MCF 10A (cell line): ENCODE results near the gene NECTIN2. TPM values are rescaled to one million over a fixed set of nuclear protein-coding genes. Genes with fewer than 3 reads are reported as not detected.
"Not testable (repeated sequence)": the region's sequence is repeated elsewhere in the genome, so short reads cannot be mapped to it uniquely, and the experiment has no call there.

Experiments
- BruUV-seq: library from RNA; stranded (reverse); fragments of 400-500 nt; replicated peaks from 2 replicates; lab custom pipeline; 2021; lab: Mats Ljungman, UMichigan
- CTCF ChIA-PET: fragments of 300-600 bp; sonication (Branson Sonifier 250); formaldehyde crosslinking; extraction: SDS; loops from one replicate; lab custom pipeline; 2021; ENCODE audit warnings: antibody characterized with exemption, inconsistent platforms; lab: Yijun Ruan, JAX
- POLR2A ChIA-PET: fragments of 300-600, 350-650 bp; sonication (Branson Sonifier 250); formaldehyde crosslinking; extraction: SDS; loops from one replicate; lab custom pipeline; 2020; ENCODE audit warnings: antibody characterized with exemption, inconsistent platforms; lab: Yijun Ruan, JAX
- DNase-seq: peaks from one replicate; pipeline ENCODE4 v3.0.0-alpha.2; 2018; ENCODE audit not compliant: unreplicated experiment
- H3K27ac Mint-ChIP-seq: one replicate; pipeline ENCODE4 v1.8.0; 2022; ENCODE audit warnings: mild to moderate bottlenecking, low read depth, mixed read lengths; ENCODE audit not compliant: unreplicated experiment
- H3K27me3 Mint-ChIP-seq: one replicate; pipeline ENCODE4 v1.8.0; 2022; ENCODE audit warnings: mixed read lengths; ENCODE audit not compliant: insufficient read depth, unreplicated experiment
- H3K36me3 Mint-ChIP-seq: one replicate; pipeline ENCODE4 v1.8.0; 2022; ENCODE audit warnings: mild to moderate bottlenecking, moderate library complexity, mixed read lengths; ENCODE audit not compliant: insufficient read depth, unreplicated experiment
- H3K4me1 Mint-ChIP-seq: one replicate; pipeline ENCODE4 v1.8.0; 2022; ENCODE audit warnings: mixed read lengths; ENCODE audit not compliant: insufficient read depth, unreplicated experiment
- H3K4me3 Mint-ChIP-seq: one replicate; pipeline ENCODE4 v1.8.0; 2022; ENCODE audit warnings: mild to moderate bottlenecking, moderate library complexity, mixed read lengths; ENCODE audit not compliant: unreplicated experiment
- H3K9me3 Mint-ChIP-seq: one replicate; pipeline ENCODE4 v1.8.0; 2022; ENCODE audit warnings: mixed read lengths; ENCODE audit not compliant: unreplicated experiment
- intact Hi-C: fragments of 100-400 bp; cut with micrococcal nuclease; formaldehyde crosslinking; loops from 2 replicates; pipeline ENCODE4 v1.14.1; 2022
- total RNA-seq: library from RNA; stranded (reverse); gene quantifications from 2 replicates; pipeline ENCODE4 v1.2.3, GENCODE V29; 2022
- TF ChIP-seq, protein P1 (sequence below): fragments of 200-600 bp; IDR thresholded peaks from one replicate; pipeline ENCODE4 v1.8.0; 2022; ENCODE audit warnings: antibody characterized with exemption, mild to moderate bottlenecking; ENCODE audit not compliant: unreplicated experiment

The NECTIN2 gene
- total RNA-seq, 1 experiment from 2014 or later, result 46.5 TPM

DNA sequence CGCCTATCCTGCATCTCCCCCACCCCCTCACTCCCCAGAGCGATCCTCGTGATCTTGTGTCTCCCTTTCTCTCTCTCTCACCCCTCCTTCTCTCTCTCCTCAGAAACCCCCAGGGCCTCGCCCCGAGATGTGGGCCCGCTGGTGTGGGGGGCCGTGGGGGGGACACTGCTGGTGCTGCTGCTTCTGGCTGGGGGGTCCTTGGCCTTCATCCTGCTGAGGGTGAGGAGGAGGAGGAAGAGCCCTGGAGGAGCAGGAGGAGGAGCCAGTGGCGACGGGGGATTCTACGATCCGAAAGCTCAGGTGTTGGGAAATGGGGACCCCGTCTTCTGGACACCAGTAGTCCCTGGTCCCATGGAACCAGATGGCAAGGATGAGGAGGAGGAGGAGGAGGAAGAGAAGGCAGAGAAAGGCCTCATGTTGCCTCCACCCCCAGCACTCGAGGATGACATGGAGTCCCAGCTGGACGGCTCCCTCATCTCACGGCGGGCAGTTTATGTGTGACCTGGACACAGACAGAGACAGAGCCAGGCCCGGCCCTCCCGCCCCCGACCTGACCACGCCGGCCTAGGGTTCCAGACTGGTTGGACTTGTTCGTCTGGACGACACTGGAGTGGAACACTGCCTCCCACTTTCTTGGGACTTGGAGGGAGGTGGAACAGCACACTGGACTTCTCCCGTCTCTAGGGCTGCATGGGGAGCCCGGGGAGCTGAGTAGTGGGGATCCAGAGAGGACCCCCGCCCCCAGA, 32.2 kb downstream of the NECTIN2 start:
- Mint-ChIP-seq H3K4me3 (no peak overlapping the region), H3K9me3 (no peaks in the 10 kb centered on the region), H3K27ac (no peak overlapping the region), H3K36me3 (peaks cover 34% of the 10 kb centered on the region), H3K27me3 (no peaks in the 10 kb centered on the region), H3K4me1 (no peaks in the 10 kb centered on the region)
- BruUV-seq, result TSS peak; percentile 52
- ChIA-PET POLR2A (no interaction called here), CTCF (no interaction called here)
- TF ChIP-seq, protein P1, sequence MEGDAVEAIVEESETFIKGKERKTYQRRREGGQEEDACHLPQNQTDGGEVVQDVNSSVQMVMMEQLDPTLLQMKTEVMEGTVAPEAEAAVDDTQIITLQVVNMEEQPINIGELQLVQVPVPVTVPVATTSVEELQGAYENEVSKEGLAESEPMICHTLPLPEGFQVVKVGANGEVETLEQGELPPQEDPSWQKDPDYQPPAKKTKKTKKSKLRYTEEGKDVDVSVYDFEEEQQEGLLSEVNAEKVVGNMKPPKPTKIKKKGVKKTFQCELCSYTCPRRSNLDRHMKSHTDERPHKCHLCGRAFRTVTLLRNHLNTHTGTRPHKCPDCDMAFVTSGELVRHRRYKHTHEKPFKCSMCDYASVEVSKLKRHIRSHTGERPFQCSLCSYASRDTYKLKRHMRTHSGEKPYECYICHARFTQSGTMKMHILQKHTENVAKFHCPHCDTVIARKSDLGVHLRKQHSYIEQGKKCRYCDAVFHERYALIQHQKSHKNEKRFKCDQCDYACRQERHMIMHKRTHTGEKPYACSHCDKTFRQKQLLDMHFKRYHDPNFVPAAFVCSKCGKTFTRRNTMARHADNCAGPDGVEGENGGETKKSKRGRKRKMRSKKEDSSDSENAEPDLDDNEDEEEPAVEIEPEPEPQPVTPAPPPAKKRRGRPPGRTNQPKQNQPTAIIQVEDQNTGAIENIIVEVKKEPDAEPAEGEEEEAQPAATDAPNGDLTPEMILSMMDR, result no peak
- intact Hi-C loops, result no loop called here
- no peak for DNase-seq

DNA sequence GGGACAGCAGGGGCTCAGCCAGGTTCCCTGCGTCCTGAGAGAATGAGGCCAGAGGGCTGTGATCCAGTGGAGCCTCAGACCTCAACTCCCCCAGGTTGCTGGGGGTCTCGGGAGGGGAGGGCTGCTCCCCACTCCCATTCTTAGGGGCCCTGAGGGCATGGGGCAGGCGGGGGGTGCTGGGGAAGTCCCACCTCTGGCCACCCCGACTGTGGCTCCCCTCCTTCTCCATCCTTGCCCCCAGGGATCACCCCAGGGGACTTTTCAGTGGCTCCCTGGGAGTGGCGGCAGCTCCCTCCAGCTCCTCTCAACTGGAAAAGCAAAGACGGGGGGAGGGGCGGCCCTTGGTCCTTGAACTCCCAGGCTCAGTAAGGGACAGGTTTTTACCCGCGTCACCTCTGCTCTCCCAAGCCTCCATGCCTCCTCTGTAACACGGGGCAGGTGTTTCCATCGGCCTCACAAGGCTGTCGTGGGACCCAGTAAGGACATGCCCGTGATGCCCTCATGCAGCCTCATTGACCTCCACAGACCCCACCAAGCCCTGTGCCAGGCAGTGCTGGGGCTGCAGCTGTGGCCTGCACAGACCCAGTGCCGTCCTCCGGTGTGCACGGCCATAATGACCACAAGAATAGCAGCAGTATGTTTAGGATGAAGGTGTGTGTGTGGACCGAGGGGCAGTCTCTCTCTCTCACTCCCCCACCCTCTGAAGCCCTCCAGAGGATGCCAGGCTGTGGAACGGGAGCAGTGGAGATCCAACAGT, 33.4 kb downstream of the NECTIN2 start:
- Mint-ChIP-seq H3K36me3 (peaks cover 25% of the 10 kb centered on the region), H3K27me3 (no peaks in the 10 kb centered on the region), H3K9me3 (no peaks in the 10 kb centered on the region), H3K4me3 (no peak overlapping the region), H3K27ac (no peak overlapping the region), H3K4me1 (no peaks in the 10 kb centered on the region)
- TF ChIP-seq, protein P1, result no peak
- no TSS peak for BruUV-seq
- intact Hi-C loops, result no loop called here
- POLR2A ChIA-PET, result interaction anchor here (0.6 kb wide), 1 partner anchor 75 kb away, joined by 3 read pairs; no protein-coding TSS in a partner anchor
- CTCF ChIA-PET, result no interaction called here
- no peak for DNase-seq

DNA sequence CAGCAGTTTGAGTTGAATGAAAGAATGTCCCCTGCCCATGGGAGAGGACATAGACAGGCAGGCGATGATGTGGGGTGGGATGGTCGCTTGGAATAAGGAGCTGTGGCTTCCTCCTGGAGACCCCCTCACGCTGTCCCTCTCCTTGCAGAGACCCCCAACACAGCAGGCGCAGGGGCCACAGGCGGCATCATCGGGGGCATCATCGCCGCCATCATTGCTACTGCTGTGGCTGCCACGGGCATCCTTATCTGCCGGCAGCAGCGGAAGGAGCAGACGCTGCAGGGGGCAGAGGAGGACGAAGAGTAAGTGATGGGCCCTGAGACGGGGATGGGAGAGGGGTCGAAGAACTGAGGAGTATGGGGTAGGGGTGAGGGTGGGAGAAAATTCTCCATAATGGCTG, 36.0 kb downstream of the NECTIN2 start:
- CTCF ChIA-PET, result interaction anchor here (1.2 kb wide), 1 partner anchor 456 kb away, joined by 3 read pairs; no protein-coding TSS in a partner anchor

DNA sequence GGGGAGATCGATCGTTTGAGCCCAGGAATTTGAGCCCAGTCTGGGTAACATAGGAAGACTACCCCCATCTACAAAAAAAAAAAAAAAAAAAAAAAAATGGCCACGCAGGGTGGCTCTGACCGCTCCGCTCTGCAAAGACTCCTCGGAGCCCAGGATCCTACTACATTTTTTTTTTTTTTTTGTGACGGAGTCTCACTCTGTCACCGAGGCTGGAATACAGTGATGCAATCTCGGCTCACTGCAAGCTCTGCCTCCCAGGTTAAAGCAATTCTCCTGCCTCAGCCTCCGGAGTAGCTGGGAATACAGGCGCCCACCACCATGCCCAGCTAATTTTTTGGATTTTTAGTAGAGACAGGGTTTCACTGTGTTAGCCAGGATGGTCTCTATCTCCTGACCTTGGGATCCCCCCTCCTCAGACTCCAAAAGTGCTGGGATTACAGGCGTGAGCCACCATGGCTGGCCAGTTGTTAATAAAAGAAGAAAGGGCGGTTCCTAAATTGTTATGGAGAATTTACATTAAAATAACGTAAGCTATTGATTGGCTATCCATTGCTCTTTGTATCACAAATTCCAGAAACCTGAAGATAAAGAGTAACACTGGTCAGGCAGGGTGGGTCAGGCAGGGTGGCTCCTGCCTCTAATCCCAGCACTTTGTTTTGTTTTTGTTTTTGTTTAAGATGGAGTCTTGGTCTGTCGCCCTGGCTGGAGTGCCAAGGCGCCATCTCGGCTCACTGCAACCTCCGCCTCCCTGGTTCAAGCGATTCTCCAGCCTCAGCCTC, 36.7 kb downstream of the NECTIN2 start:
- POLR2A ChIA-PET, H3K27me3 Mint-ChIP-seq, BruUV-seq, DNase-seq, H3K27ac Mint-ChIP-seq, H3K4me3 Mint-ChIP-seq, H3K9me3 Mint-ChIP-seq, H3K36me3 Mint-ChIP-seq, H3K4me1 Mint-ChIP-seq, intact Hi-C loops: not testable (repeated sequence)
- CTCF ChIA-PET, result interaction anchor here (0.6 kb wide), 1 partner anchor 27 kb away, joined by 4 read pairs; no protein-coding TSS in a partner anchor

More for the DNA sequence above, 36.0 kb downstream of the NECTIN2 start:
- POLR2A ChIA-PET, result no interaction called here
- DNase-seq, result no peak
- TF ChIP-seq, protein P1, result no peak
- Mint-ChIP-seq H3K36me3 (peaks cover 6% of the 10 kb centered on the region), H3K27me3 (no peaks in the 10 kb centered on the region), H3K4me3 (no peak overlapping the region), H3K9me3 (no peaks in the 10 kb centered on the region), H3K27ac (no peak overlapping the region), H3K4me1 (no peaks in the 10 kb centered on the region)
- intact Hi-C loops, result no loop called here
- no TSS peak for BruUV-seq
